Measurements from ENCODE around the gene IRAK1. TPM values are rescaled to one million over a fixed set of nuclear protein-coding genes. Genes with fewer than 3 reads are reported as not detected.
A peak's percentile ranks its signal among the peaks of the same experiment; 100 is the strongest.

Gene IRAK1
- total and polyA plus RNA-seq, 9 of the 15 experiments (the other 6 are each of a cell fraction or from before 2014, with no cell fraction given): 11.6 to 261 (median 91.6) TPM

GRCh38 chrX:153968754-153969124 lies 51.0 kb downstream of the IRAK1 start (continued):
- TF ChIP-seq, protein P1, sequence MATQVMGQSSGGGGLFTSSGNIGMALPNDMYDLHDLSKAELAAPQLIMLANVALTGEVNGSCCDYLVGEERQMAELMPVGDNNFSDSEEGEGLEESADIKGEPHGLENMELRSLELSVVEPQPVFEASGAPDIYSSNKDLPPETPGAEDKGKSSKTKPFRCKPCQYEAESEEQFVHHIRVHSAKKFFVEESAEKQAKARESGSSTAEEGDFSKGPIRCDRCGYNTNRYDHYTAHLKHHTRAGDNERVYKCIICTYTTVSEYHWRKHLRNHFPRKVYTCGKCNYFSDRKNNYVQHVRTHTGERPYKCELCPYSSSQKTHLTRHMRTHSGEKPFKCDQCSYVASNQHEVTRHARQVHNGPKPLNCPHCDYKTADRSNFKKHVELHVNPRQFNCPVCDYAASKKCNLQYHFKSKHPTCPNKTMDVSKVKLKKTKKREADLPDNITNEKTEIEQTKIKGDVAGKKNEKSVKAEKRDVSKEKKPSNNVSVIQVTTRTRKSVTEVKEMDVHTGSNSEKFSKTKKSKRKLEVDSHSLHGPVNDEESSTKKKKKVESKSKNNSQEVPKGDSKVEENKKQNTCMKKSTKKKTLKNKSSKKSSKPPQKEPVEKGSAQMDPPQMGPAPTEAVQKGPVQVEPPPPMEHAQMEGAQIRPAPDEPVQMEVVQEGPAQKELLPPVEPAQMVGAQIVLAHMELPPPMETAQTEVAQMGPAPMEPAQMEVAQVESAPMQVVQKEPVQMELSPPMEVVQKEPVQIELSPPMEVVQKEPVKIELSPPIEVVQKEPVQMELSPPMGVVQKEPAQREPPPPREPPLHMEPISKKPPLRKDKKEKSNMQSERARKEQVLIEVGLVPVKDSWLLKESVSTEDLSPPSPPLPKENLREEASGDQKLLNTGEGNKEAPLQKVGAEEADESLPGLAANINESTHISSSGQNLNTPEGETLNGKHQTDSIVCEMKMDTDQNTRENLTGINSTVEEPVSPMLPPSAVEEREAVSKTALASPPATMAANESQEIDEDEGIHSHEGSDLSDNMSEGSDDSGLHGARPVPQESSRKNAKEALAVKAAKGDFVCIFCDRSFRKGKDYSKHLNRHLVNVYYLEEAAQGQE (IDR thresholded peaks at IDR 0.05; ENCODE audit: borderline replicate concordance): 0 out of 2 replicates have a peak, but pooled peaks have one; percentile 6
- TF ChIP-seq, protein P1 (CRISPR knock-in tag; IDR thresholded peaks at IDR 0.05; ENCODE audit: low read depth): no peak
- TF ChIP-seq CHD2 (IDR thresholded peaks at IDR 0.05; ENCODE audit: low read depth, low read length) (no peak), ZBTB11 (CRISPR knock-in tag; IDR thresholded peaks at IDR 0.05) (no peak), THRB (CRISPR knock-in tag; conservative IDR thresholded peaks at IDR 0.05) (no peak), POLR3G (IDR thresholded peaks at IDR 0.05; ENCODE audit: extremely low read depth, insufficient read length, insufficient replicate concordance) (no peak)
- TF ChIP-seq, protein P2, sequence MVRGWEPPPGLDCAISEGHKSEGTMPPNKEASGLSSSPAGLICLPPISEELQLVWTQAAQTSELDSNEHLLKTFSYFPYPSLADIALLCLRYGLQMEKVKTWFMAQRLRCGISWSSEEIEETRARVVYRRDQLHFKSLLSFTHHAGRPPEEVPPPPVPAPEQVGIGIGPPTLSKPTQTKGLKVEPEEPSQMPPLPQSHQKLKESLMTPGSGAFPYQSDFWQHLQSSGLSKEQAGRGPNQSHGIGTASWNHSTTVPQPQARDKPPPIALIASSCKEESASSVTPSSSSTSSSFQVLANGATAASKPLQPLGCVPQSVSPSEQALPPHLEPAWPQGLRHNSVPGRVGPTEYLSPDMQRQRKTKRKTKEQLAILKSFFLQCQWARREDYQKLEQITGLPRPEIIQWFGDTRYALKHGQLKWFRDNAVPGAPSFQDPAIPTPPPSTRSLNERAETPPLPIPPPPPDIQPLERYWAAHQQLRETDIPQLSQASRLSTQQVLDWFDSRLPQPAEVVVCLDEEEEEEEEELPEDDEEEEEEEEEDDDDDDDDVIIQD (CRISPR knock-in tag; IDR thresholded peaks at IDR 0.05): no peak
